Measurements from ENCODE around the gene BRDT. TPM values are rescaled to one million over a fixed set of nuclear protein-coding genes. Genes with fewer than 3 reads are reported as not detected.

BRDT gene
- total RNA-seq, 1 experiment from 2014 or later: not detected

DNA sequence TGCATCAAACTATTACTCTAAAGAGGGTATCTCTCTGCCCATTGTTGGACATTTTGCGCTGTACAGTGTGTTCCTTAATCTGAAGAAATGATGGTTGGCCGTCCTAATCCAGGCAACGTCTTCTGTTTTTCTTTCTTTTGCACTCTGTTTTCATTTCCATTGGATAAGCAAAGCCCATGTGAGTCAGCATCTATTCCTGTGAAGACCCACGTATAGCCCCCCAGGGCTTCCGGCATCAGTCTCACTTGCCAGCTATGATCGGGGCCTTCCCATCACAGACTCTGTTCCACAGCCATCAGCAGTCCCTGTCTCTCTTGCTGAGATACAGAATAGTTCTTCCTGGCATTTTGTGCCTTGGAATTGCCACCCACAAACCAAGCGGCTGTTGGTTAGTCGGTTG, 29.2 kb upstream of the BRDT start:
- no peak overlapping the region for H3K27ac ChIP-seq (ENCODE audit: low read depth, low read length, poor library complexity, severe bottlenecking)
- H3K9me3 ChIP-seq (ENCODE audit: low read depth, low read length, poor library complexity, severe bottlenecking): no peaks in the 10 kb centered on the region
- POLR2A ChIA-PET (ENCODE audit: low non-redundant PET): no interaction called here
- H3K27me3 ChIP-seq (replicated peaks; ENCODE audit: insufficient read depth, low read depth, low read length, poor library complexity): no peaks in the 10 kb centered on the region
- H3K36me3 ChIP-seq (ENCODE audit: insufficient read depth, low read length, poor library complexity, severe bottlenecking): no peaks in the 10 kb centered on the region
- intact Hi-C loops (cut with micrococcal nuclease; ENCODE audit: unreplicated experiment): loop anchor here (10.0 kb wide), 2 partner anchors 485 to 745 kb away; no protein-coding TSS in a partner anchor
- no peak for DNase-seq (ENCODE audit: low spot score)
- H3K4me1 ChIP-seq (ENCODE audit: insufficient read depth, low read length, poor library complexity, severe bottlenecking): no peaks in the 10 kb centered on the region
- TF ChIP-seq, protein P1, sequence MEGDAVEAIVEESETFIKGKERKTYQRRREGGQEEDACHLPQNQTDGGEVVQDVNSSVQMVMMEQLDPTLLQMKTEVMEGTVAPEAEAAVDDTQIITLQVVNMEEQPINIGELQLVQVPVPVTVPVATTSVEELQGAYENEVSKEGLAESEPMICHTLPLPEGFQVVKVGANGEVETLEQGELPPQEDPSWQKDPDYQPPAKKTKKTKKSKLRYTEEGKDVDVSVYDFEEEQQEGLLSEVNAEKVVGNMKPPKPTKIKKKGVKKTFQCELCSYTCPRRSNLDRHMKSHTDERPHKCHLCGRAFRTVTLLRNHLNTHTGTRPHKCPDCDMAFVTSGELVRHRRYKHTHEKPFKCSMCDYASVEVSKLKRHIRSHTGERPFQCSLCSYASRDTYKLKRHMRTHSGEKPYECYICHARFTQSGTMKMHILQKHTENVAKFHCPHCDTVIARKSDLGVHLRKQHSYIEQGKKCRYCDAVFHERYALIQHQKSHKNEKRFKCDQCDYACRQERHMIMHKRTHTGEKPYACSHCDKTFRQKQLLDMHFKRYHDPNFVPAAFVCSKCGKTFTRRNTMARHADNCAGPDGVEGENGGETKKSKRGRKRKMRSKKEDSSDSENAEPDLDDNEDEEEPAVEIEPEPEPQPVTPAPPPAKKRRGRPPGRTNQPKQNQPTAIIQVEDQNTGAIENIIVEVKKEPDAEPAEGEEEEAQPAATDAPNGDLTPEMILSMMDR (conservative IDR thresholded peaks at IDR 0.05; ENCODE audit: low read depth, low read length): no peak
- TF ChIP-seq EZH2 (IDR thresholded peaks at IDR 0.05; ENCODE audit: borderline replicate concordance, low read depth, low read length, poor library complexity, severe bottlenecking): no peak
- H3K4me3 ChIP-seq (ENCODE audit: low read depth, low read length, poor library complexity, severe bottlenecking): no peak overlapping the region
- BruUV-seq (replicated peaks): no TSS peak
- CTCF ChIA-PET: no interaction called here

DNA sequence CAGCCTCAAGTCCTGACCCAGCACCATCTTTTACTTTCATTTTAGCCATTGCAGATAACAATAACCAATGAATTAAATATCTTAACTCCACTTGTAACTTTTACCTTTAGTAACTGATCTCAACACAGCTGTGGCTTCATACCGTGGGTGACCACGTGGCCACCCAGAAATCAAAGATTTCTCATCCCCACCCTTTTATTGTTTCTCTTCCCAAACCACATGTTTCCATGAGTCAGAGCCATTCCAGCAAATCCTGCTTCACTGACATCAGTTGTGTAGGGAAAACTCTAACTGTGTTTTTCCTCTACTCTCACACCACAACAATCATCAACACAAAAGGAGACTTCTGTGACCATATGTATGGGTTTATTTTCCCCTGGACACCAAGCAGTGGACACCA, 25.1 kb upstream of the BRDT start:
- Histone ChIP-seq H3K4me3 (ENCODE audit: low read depth, low read length, poor library complexity, severe bottlenecking) (no peak overlapping the region), H3K9me3 (ENCODE audit: low read depth, low read length, poor library complexity, severe bottlenecking) (no peaks in the 10 kb centered on the region), H3K27ac (ENCODE audit: low read depth, low read length, poor library complexity, severe bottlenecking) (no peak overlapping the region), H3K36me3 (ENCODE audit: insufficient read depth, low read length, poor library complexity, severe bottlenecking) (no peaks in the 10 kb centered on the region), H3K27me3 (replicated peaks; ENCODE audit: insufficient read depth, low read depth, low read length, poor library complexity) (no peaks in the 10 kb centered on the region), H3K4me1 (ENCODE audit: insufficient read depth, low read length, poor library complexity, severe bottlenecking) (peaks cover under 1% of the 10 kb centered on the region)
- ChIA-PET POLR2A (ENCODE audit: low non-redundant PET) (no interaction called here), CTCF (no interaction called here)
- DNase-seq (ENCODE audit: low spot score): no peak
- intact Hi-C loops (cut with micrococcal nuclease; ENCODE audit: unreplicated experiment): loop anchor here (10.0 kb wide), 2 partner anchors 489 to 749 kb away; no protein-coding TSS in a partner anchor
- no TSS peak for BruUV-seq (replicated peaks)
- TF ChIP-seq EZH2 (IDR thresholded peaks at IDR 0.05; ENCODE audit: borderline replicate concordance, low read depth, low read length, poor library complexity, severe bottlenecking): no peak
- TF ChIP-seq, protein P1 (conservative IDR thresholded peaks at IDR 0.05; ENCODE audit: low read depth, low read length): no peak

DNA sequence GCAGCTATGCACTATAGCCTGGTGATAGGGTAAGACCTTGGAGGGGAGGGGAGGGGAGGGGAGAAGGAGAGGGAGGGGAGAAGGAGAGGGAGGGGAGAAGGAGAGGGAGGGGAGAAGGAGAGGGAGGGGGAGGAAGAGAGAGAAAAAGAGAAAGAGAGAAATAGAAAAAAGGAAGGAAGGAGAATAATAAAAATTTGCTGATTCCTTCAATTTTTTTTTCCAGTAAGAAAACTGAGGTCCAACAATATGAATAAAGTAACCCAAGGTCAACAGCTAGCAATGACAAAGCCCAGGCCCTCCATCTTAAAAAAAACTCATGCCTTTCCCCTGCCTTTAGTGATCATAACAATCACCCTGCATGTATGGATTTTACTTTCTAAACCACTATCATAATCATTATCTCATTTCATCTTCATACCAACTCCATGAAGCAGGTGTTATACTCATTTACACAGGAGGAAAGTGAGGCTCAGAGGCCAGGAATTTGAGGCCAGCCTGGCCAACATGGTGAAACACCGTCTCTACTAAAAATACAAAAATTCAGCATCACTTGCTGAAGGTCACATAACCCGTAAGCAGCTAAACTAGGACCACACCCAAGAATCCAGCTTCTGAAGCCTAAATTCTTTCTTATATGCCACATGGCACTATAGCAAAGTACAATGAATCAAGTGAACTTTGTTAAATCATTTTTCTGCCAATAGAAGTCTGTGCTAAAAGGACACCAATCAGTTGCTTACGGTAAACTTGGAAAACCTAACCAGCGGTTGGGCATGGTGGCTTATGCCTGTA, 23.4 kb upstream of the BRDT start:
- POLR2A ChIA-PET (ENCODE audit: low non-redundant PET): no interaction called here
- Histone ChIP-seq H3K4me3 (ENCODE audit: low read depth, low read length, poor library complexity, severe bottlenecking) (no peak overlapping the region), H3K27me3 (replicated peaks; ENCODE audit: insufficient read depth, low read depth, low read length, poor library complexity) (no peaks in the 10 kb centered on the region), H3K9me3 (ENCODE audit: low read depth, low read length, poor library complexity, severe bottlenecking) (no peaks in the 10 kb centered on the region), H3K4me1 (ENCODE audit: insufficient read depth, low read length, poor library complexity, severe bottlenecking) (peaks cover 3% of the 10 kb centered on the region), H3K27ac (ENCODE audit: low read depth, low read length, poor library complexity, severe bottlenecking) (no peak overlapping the region), H3K36me3 (ENCODE audit: insufficient read depth, low read length, poor library complexity, severe bottlenecking) (no peaks in the 10 kb centered on the region)
- CTCF ChIA-PET: interaction anchor here (0.6 kb wide), 1 partner anchor 684 kb away, joined by 3 read pairs; no protein-coding TSS in a partner anchor
- TF ChIP-seq, protein P1 (conservative IDR thresholded peaks at IDR 0.05; ENCODE audit: low read depth, low read length): no peak
- TF ChIP-seq EZH2 (IDR thresholded peaks at IDR 0.05; ENCODE audit: borderline replicate concordance, low read depth, low read length, poor library complexity, severe bottlenecking): no peak
- no TSS peak for BruUV-seq (replicated peaks)
- intact Hi-C loops (cut with micrococcal nuclease; ENCODE audit: unreplicated experiment): loop anchor here (1.0 to 10.0 kb wide), 5 partner anchors 399 to 751 kb away; no protein-coding TSS in a partner anchor
- DNase-seq (ENCODE audit: low spot score): no peak
